Measurements from ENCODE around the gene ICAM2.

DNA sequence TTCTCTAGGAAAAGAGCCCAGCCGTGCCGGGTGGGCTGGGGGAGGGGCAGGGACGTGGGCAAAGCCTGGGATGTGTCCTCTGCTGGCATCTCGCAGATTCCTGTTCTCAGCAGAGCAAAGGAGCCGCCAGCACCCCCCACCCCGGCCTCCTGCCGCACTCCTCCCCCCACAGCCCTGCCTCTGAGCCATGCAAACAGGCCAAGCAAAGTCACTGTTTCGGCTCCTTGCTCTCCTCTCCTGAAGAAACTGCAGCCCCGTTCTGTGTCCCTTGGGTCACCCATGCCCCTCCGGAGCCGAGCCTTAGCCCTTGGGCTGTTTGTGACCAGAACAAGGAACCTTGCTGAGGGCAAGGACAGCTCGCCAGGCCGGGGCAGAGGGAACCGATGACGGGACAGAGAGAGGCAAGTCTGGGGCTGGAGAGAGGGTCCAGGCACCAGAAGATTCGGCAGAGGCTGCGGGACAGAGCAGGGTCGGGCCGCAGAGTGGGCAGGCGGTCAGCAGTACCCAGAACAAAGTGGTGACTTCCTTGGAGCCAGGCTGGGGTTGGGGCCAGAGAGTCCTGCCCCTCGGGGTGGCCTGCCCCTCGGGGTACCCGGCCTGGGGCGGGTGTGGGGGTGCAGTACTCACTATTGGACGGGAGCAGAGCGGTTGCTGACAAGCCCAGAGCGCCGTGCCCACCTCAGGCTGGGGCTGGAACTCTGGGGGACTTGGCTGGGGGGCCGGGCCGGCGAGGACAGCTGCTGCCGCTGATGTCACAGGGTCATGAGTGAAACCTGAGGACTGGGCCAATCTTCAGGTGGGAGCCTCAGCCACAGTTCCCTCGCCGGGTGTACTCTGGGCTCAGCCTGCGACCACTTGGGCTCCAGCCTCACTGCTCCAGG is 31.5 kb downstream of the ICAM2 start:
- TF ChIP-seq CTCF (IDR thresholded peaks at IDR 0.05) (no peak), EP300 (IDR thresholded peaks at IDR 0.05) (no peak)

All from tibial nerve (tissue), 4 donors.